GM12878 (cell line): ENCODE measurements around the gene TMOD2.

Experiments
- EGR1 ChIP-seq, 2 experiments: IDR thresholded peaks; 1 replicate in 1 of 2; 2 replicates in 1 of 2; pipeline ENCODE4 v1.6.1; 2011 to 2012; ENCODE audit warnings: low read depth in 2 of 2, low read length in 2 of 2, borderline replicate concordance in 1 of 2, mild to moderate bottlenecking in 1 of 2, moderate library complexity in 1 of 2
- FOXK2 ChIP-seq: fragments of 450-650 bp; IDR thresholded peaks from 2 replicates; pipeline ENCODE4 v1.6.1; 2017; ENCODE audit warnings: mild to moderate bottlenecking, moderate library complexity
- KDM1A ChIP-seq: fragments of 200-600 bp; sonication (generic); IDR thresholded peaks from 2 replicates; pipeline ENCODE4 v1.6.1; 2016; ENCODE audit warnings: borderline replicate concordance
- LARP7 ChIP-seq: fragments of 450-650 bp; IDR thresholded peaks from 2 replicates; pipeline ENCODE4 v1.6.1; 2017; ENCODE audit warnings: mild to moderate bottlenecking
- POLR2A ChIP-seq: IDR thresholded peaks from 2 replicates; pipeline ENCODE4 v1.6.1; 2011; ENCODE audit warnings: low read depth, mild to moderate bottlenecking, low read length
- POLR2AphosphoS5 ChIP-seq: IDR thresholded peaks from 2 replicates; pipeline ENCODE4 v1.6.1; 2011; ENCODE audit warnings: mild to moderate bottlenecking, low read length, inconsistent platforms
- POU2F2 ChIP-seq: IDR thresholded peaks from 3 replicates; pipeline ENCODE4 v1.6.1; 2011; ENCODE audit warnings: low read depth, mild to moderate bottlenecking, low read length, borderline replicate concordance
- RAD51 ChIP-seq: fragments of 450-650 bp; IDR thresholded peaks from 2 replicates; pipeline ENCODE4 v1.6.1; 2016; ENCODE audit warnings: moderate library complexity, mild to moderate bottlenecking, inconsistent platforms
- SIN3A ChIP-seq: IDR thresholded peaks from 2 replicates; pipeline ENCODE4 v1.6.1; 2012; ENCODE audit warnings: low read depth, low read length, improper control_type of control experiment
- TCF12 ChIP-seq: IDR thresholded peaks from 2 replicates; pipeline ENCODE4 v1.6.1; 2011; ENCODE audit warnings: low read depth, mild to moderate bottlenecking, low read length
- TCF7 ChIP-seq: IDR thresholded peaks from 2 replicates; pipeline ENCODE4 v1.6.1; 2014; ENCODE audit warnings: antibody characterized with exemption, borderline replicate concordance
- TF ChIP-seq, protein P1 (sequence below), 3 experiments: IDR thresholded peaks in 2 of 3; conservative IDR thresholded peaks in 1 of 3; 2 replicates each; pipeline ENCODE4 v1.5.1; 2011; ENCODE audit warnings: low read depth in 3 of 3, low read length in 3 of 3, mild to moderate bottlenecking in 3 of 3, control low read depth in 2 of 3, moderate library complexity in 2 of 3, inconsistent platforms in 1 of 3, mixed read lengths in 1 of 3; ENCODE audit not compliant: control insufficient read depth in 2 of 3, insufficient read depth in 1 of 3; ENCODE audit errors: extremely low read depth in 1 of 3

GRCh38 chr15:51865317-51865716 is 113.9 kb downstream of the TMOD2 start:
- no peak for TF ChIP-seq TCF7
- no peak for TF ChIP-seq FOXK2
- TF ChIP-seq RAD51, result no peak
- TF ChIP-seq, protein P1, sequence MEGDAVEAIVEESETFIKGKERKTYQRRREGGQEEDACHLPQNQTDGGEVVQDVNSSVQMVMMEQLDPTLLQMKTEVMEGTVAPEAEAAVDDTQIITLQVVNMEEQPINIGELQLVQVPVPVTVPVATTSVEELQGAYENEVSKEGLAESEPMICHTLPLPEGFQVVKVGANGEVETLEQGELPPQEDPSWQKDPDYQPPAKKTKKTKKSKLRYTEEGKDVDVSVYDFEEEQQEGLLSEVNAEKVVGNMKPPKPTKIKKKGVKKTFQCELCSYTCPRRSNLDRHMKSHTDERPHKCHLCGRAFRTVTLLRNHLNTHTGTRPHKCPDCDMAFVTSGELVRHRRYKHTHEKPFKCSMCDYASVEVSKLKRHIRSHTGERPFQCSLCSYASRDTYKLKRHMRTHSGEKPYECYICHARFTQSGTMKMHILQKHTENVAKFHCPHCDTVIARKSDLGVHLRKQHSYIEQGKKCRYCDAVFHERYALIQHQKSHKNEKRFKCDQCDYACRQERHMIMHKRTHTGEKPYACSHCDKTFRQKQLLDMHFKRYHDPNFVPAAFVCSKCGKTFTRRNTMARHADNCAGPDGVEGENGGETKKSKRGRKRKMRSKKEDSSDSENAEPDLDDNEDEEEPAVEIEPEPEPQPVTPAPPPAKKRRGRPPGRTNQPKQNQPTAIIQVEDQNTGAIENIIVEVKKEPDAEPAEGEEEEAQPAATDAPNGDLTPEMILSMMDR (IDR thresholded peaks at IDR 0.05 in 2 of 3, conservative IDR thresholded peaks at IDR 0.05 in 1 of 3; ENCODE audit: control insufficient read depth in 2 of 3, extremely low read depth in 1 of 3, insufficient read depth in 1 of 3, low read depth in 3 of 3, low read length in 3 of 3), result no peak
- no peak for TF ChIP-seq POLR2AphosphoS5
- no peak for TF ChIP-seq POU2F2
- no peak for TF ChIP-seq TCF12
- no peak for TF ChIP-seq EGR1 (IDR thresholded peaks at IDR 0.05; ENCODE audit: borderline replicate concordance in 1 of 2, low read depth in 2 of 2, low read length in 2 of 2)
- TF ChIP-seq LARP7, result no peak
- no peak for TF ChIP-seq KDM1A
- no peak for TF ChIP-seq SIN3A
- TF ChIP-seq POLR2A, result no peak
